ENCODE data around the gene TEX48. TPM values are rescaled to one million over a fixed set of nuclear protein-coding genes. Genes with fewer than 3 reads are reported as not detected.

Gene TEX48
- total RNA-seq, 1 experiment from 2014 or later: not detected

GRCh38 chr9:114680259-114681001 is 1.6 kb downstream of the TEX48 start:
- POLR2A ChIA-PET: no interaction called here
- no peaks in the 10 kb centered on the region for H3K36me3 ChIP-seq (ENCODE audit: control insufficient read depth, insufficient read depth, low read length)
- ATAC-seq (no peak), DNase-seq (ENCODE audit: low read depth, low spot score) (no peak)
- H3K4me1 ChIP-seq (ENCODE audit: control insufficient read depth, insufficient read depth, low read length): no peaks in the 10 kb centered on the region
- CTCF ChIA-PET: interaction anchor here (1.1 to 1.4 kb wide), 2 partner anchors 230 to 335 kb away, joined by 3 read pairs; no protein-coding TSS in a partner anchor
- no peaks in the 10 kb centered on the region for H3K9me3 ChIP-seq (ENCODE audit: control insufficient read depth, insufficient read depth, low read depth, low read length)
- H3K4me3 ChIP-seq (ENCODE audit: low read depth in 2 of 2, low read length in 2 of 2): no peak overlapping the region
- intact Hi-C loops (cut with micrococcal nuclease; ENCODE audit: unreplicated experiment): loop anchor here (1.0 kb wide), 1 partner anchor 334 kb away; no protein-coding TSS in a partner anchor
- TF ChIP-seq CTCF (IDR thresholded peaks at IDR 0.05) (no peak), POLR2AphosphoS5 (IDR thresholded peaks at IDR 0.05; ENCODE audit: low read depth, low read length) (no peak), SIN3A (IDR thresholded peaks at IDR 0.05; ENCODE audit: borderline replicate concordance, insufficient read depth, low read depth, low read length) (no peak), REST (IDR thresholded peaks at IDR 0.05; ENCODE audit: insufficient read depth in 1 of 2, low read depth in 2 of 2, low read length in 1 of 2) (no peak)
- H3K27ac ChIP-seq (ENCODE audit: low read length): no peak overlapping the region
- BruUV-seq (replicated peaks): no TSS peak
- no peaks in the 10 kb centered on the region for H3K27me3 ChIP-seq (ENCODE audit: control insufficient read depth, insufficient read depth, low read length)
- in situ Hi-C loops (cut with HindIII; ENCODE audit: low pct_unique_long_range_greater_than_20kb, low sequenced_read_pairs): no loop called here

- no peak overlapping the region for H3K4me3 ChIP-seq (ENCODE audit: low read depth in 2 of 2, low read length in 2 of 2)
- H3K9me3 ChIP-seq (ENCODE audit: control insufficient read depth, insufficient read depth, low read depth, low read length): no peaks in the 10 kb centered on the region
- no peaks in the 10 kb centered on the region for H3K36me3 ChIP-seq (ENCODE audit: control insufficient read depth, insufficient read depth, low read length)
- POLR2A ChIA-PET: no interaction called here
- no peak for ATAC-seq
- CTCF ChIA-PET: no interaction called here
- no peak for DNase-seq (ENCODE audit: low read depth, low spot score)
- BruUV-seq (replicated peaks): no TSS peak
- no peak overlapping the region for H3K27ac ChIP-seq (ENCODE audit: low read length)
- in situ Hi-C loops (cut with HindIII; ENCODE audit: low pct_unique_long_range_greater_than_20kb, low sequenced_read_pairs): no loop called here
- H3K4me1 ChIP-seq (ENCODE audit: control insufficient read depth, insufficient read depth, low read length): no peaks in the 10 kb centered on the region
- intact Hi-C loops (cut with micrococcal nuclease; ENCODE audit: unreplicated experiment): no loop called here
- H3K27me3 ChIP-seq (ENCODE audit: control insufficient read depth, insufficient read depth, low read length): no peaks in the 10 kb centered on the region
- TF ChIP-seq POLR2AphosphoS5 (IDR thresholded peaks at IDR 0.05; ENCODE audit: low read depth, low read length) (no peak), SIN3A (IDR thresholded peaks at IDR 0.05; ENCODE audit: borderline replicate concordance, insufficient read depth, low read depth, low read length) (no peak), CTCF (IDR thresholded peaks at IDR 0.05) (no peak), TCF7L2 (IDR thresholded peaks at IDR 0.05; ENCODE audit: low read depth, low read length) (no peak)
These were observed 3.2 kb downstream of the TEX48 start for GRCh38 chr9:114678795-114679194.
